GM12878 (cell line): Measurements from ENCODE around the gene ANO3. TPM values are rescaled to one million over a fixed set of nuclear protein-coding genes. Genes with fewer than 3 reads are reported as not detected.

Experiments
- ATAC-seq: fragments of 200-7000 bp; cut with Tn5 transposase; 3 replicates; pipeline ENCODE4 v1.9.1; 2020; ENCODE audit warnings: mild to moderate bottlenecking, moderate library complexity
- BruUV-seq: library from RNA; stranded (reverse); fragments of 400-500 nt; replicated peaks from 2 replicates; lab custom pipeline; 2021; lab: Mats Ljungman, UMichigan
- CTCF ChIA-PET: fragments of 300-600 bp; sonication (Branson Sonifier 250); formaldehyde crosslinking; extraction: SDS; loops from one replicate; lab custom pipeline; 2021; ENCODE audit warnings: inconsistent platforms; lab: Yijun Ruan, JAX
- POLR2A ChIA-PET: fragments of 350-600 bp; formaldehyde crosslinking; extraction: SDS; loops from one replicate; lab custom pipeline; 2021; ENCODE audit warnings: inconsistent platforms; lab: Charles Lee
- RAD21 ChIA-PET: fragments of 300-600 bp; sonication (Branson Sonifier 250); formaldehyde crosslinking; loops from one replicate; lab custom pipeline; 2023; ENCODE audit warnings: antibody characterized with exemption; ENCODE audit not compliant: unreplicated experiment; lab: Charles Lee
- SMC1A ChIA-PET: fragments of 300-600 bp; sonication (Branson Sonifier 250); formaldehyde crosslinking; loops from one replicate; lab custom pipeline; 2023; ENCODE audit not compliant: unreplicated experiment, uncharacterized antibody; lab: Charles Lee
- DNase-seq: peaks from one replicate; pipeline ENCODE4 v3.0.0-alpha.2; 2011; ENCODE audit warnings: low read depth, low spot score
- FAIRE-seq: peaks from 3 replicates; lab custom pipeline; 2011; peaks lifted over from hg19 to GRCh38; lab: Jason Lieb, UNC
- H2AFZ ChIP-seq: 2 replicates; pipeline ENCODE4 v1.6.0; 2011; ENCODE audit warnings: low read depth, low read length, control low read depth; ENCODE audit not compliant: control insufficient read depth
- H3K27ac ChIP-seq: 2 replicates; pipeline ENCODE4 v1.5.1; 2011; ENCODE audit warnings: control low read depth; ENCODE audit not compliant: control insufficient read depth, insufficient read depth
- H3K27me3 ChIP-seq, 2 experiments: replicated peaks in 1 of 2; 2 replicates each; pipeline versions ENCODE4 v1.6.0 to v1.6.1; 2011; ENCODE audit warnings: low read length in 1 of 2; ENCODE audit not compliant: control insufficient read depth in 2 of 2, insufficient read depth in 2 of 2
- H3K36me3 ChIP-seq, 2 experiments: 2 replicates each; pipeline ENCODE4 v1.5.1; 2011; ENCODE audit warnings: low read length in 1 of 2; ENCODE audit not compliant: control insufficient read depth in 2 of 2, insufficient read depth in 2 of 2
- H3K4me1 ChIP-seq: 2 replicates; pipeline ENCODE4 v1.6.1; 2011; ENCODE audit warnings: mild to moderate bottlenecking, low read length, moderate library complexity, mixed read lengths; ENCODE audit not compliant: control insufficient read depth, insufficient read depth
- H3K4me2 ChIP-seq: 2 replicates; pipeline ENCODE4 v1.6.0; 2011; ENCODE audit warnings: control low read depth; ENCODE audit not compliant: control insufficient read depth, insufficient read depth
- H3K4me3 ChIP-seq: fragments of 200-600 bp; sonication (generic); 2 replicates; pipeline ENCODE4 v1.5.1; 2016
- H3K79me2 ChIP-seq: 2 replicates; pipeline ENCODE4 v1.6.0; 2011; ENCODE audit warnings: low read length; ENCODE audit not compliant: control insufficient read depth, insufficient read depth
- H3K9ac ChIP-seq: 2 replicates; pipeline ENCODE4 v1.8.0; 2011; ENCODE audit warnings: low read length, control low read depth, mixed read lengths; ENCODE audit not compliant: control insufficient read depth, insufficient read depth
- H3K9me3 ChIP-seq: replicated peaks from 3 replicates; pipeline ENCODE4 v1.5.1; 2011; ENCODE audit warnings: mild to moderate bottlenecking, low read length; ENCODE audit not compliant: control insufficient read depth, insufficient read depth
- H4K20me1 ChIP-seq: 2 replicates; pipeline ENCODE4 v1.6.0; 2011; ENCODE audit not compliant: control insufficient read depth, insufficient read depth
- CREB1 ChIP-seq: IDR thresholded peaks from 2 replicates; pipeline ENCODE4 v1.6.1; 2012; ENCODE audit warnings: low read depth, mild to moderate bottlenecking, inconsistent platforms
- JUNB ChIP-seq: IDR thresholded peaks from 2 replicates; pipeline ENCODE4 v1.6.1; 2016; ENCODE audit warnings: antibody characterized with exemption, mild to moderate bottlenecking
- RELA ChIP-seq: fragments of 450-650 bp; IDR thresholded peaks from 2 replicates; pipeline ENCODE4 v1.8.0; 2014; ENCODE audit warnings: borderline replicate concordance; ENCODE audit not compliant: partially characterized antibody
- SPI1 ChIP-seq: IDR thresholded peaks from 2 replicates; pipeline ENCODE4 v1.6.1; 2011; ENCODE audit warnings: low read depth, mild to moderate bottlenecking, low read length, moderate library complexity, borderline replicate concordance; ENCODE audit not compliant: insufficient read depth
- SUPT20H ChIP-seq: IDR thresholded peaks from 2 replicates; pipeline ENCODE4 v1.6.1; 2011; ENCODE audit warnings: low read depth, mild to moderate bottlenecking, low read length, moderate library complexity, borderline replicate concordance; ENCODE audit not compliant: control insufficient read depth
- SUZ12 ChIP-seq: fragments of 200-600 bp; sonication (generic); IDR thresholded peaks from one replicate; pipeline ENCODE4 v1.6.1; 2018; ENCODE audit warnings: antibody characterized with exemption, mild to moderate bottlenecking; ENCODE audit not compliant: unreplicated experiment
- YY1 ChIP-seq: IDR thresholded peaks from 2 replicates; pipeline ENCODE4 v1.6.1; 2011; ENCODE audit warnings: low read depth, mild to moderate bottlenecking, low read length
- ZNF24 ChIP-seq: fragments of 450-650 bp; IDR thresholded peaks from 2 replicates; pipeline ENCODE4 v1.6.1; 2017; ENCODE audit warnings: antibody characterized with exemption, mild to moderate bottlenecking
- WGBS: methylation state at CpG from one replicate; pipeline ENCODE4 v1.1.6; 2016; ENCODE audit warnings: low lambda C conversion rate; ENCODE audit not compliant: insufficient replicate concordance, insufficient coverage; ENCODE audit errors: missing lambda C conversion rate; 5-methylcytosine and 5-hydroxymethylcytosine counted together
- in situ Hi-C: fragments of 300-500 bp; cut with MboI; formaldehyde crosslinking; loops from 9 replicates; pipeline ENCODE4 v1.14.3; 2018; ENCODE audit warnings: mixed read lengths
- intact Hi-C: fragments of 100-400 bp; cut with micrococcal nuclease; formaldehyde crosslinking; loops from one replicate; pipeline ENCODE4 v1.14.2; 2022; ENCODE audit not compliant: unreplicated experiment
- polyA plus RNA-seq, 11 experiments: library from polyadenylated mRNA; depleted of rRNA in 4 of 11; unstranded in 6 of 11; stranded (reverse) in 5 of 11; fragments of >200 nt; fragmentation: Nextera tagmentation in 4 of 11; fragmentation: Illumina TruSeq in 1 of 11; extraction: Ambion mirVana in 4 of 11; extraction: Trizol in 1 of 11; gene quantifications; 1 replicate in 1 of 11; 2 replicates in 10 of 11; pipeline versions ENCODE4 v1.2.1 to v1.2.3, GENCODE V29; 2011 to 2016; ENCODE audit warnings: inconsistent platforms in 2 of 11, missing spikeins in 2 of 11, low read depth in 1 of 11
- total RNA-seq, 4 experiments: library from RNA; depleted of rRNA in 3 of 4; stranded (reverse); fragments of >200 nt in 3 of 4; fragmentation: Illumina TruSeq in 1 of 4; extraction: Trizol in 1 of 4; gene quantifications; 2 replicates each; pipeline versions ENCODE4 v1.2.1 to v1.2.3, GENCODE V29; 2013 to 2021

Gene ANO3
- total and polyA plus RNA-seq, 10 of the 15 experiments (the other 5 are each of a cell fraction or from before 2014, with no cell fraction given) = 0.13 to 5.9 (median 0.44) TPM

DNA sequence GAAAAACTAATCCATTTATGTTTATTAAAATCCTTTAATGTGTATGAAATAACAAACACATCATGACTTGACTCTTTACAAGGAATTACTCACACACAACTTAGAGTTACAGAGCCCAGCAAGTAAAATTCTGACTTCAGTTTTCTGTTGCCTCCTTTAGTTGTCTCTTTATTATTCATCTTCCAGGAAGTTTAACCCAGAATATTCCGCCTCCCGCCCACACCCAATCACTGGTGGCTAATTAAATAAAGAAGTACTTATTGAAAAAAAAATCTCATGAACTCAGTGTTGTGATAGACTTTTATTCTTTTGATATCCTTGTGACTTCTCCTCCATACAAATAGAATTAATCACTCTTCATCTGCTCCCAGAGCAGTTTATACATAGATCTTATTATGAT lies 178.2 kb downstream of the ANO3 start:
- H3K27me3 ChIP-seq = no peaks in the 10 kb centered on the region; a peak in 1 of 4 replicates
- no peaks in the 10 kb centered on the region for H3K9me3 ChIP-seq
- ATAC-seq (no peak), FAIRE-seq (no peak), DNase-seq (no peak)
- no peak overlapping the region for H2AFZ ChIP-seq
- TF ChIP-seq ZNF24 (no peak), SUZ12 (no peak), JUNB (no peak), RELA (no peak), CREB1 (no peak), SUPT20H (no peak)
- H3K4me3 ChIP-seq = no peak overlapping the region
- 29% methylated on average over 2 of the region's 2 CpGs for WGBS
- intact Hi-C loops = no loop called here
- no peaks in the 10 kb centered on the region; the same call in 1 of the 2 replicates for H4K20me1 ChIP-seq
- POLR2A ChIA-PET = interaction anchor here (0.7 kb wide), 2 partner anchors 19 to 46 kb away, joined by 4 to 6 read pairs; no protein-coding TSS in a partner anchor
- in situ Hi-C loops = no loop called here
- RAD21 ChIA-PET = interaction anchor here (0.6 kb wide), 1 partner anchor 118 kb away, joined by 4 read pairs; no protein-coding TSS in a partner anchor
- CTCF ChIA-PET = interaction anchor here (1.1 to 1.3 kb wide), 3 partner anchors 16 to 18 kb away, joined by 3 read pairs; no protein-coding TSS in a partner anchor
- no TSS peak for BruUV-seq
- H3K9ac ChIP-seq = no peak overlapping the region
- SMC1A ChIA-PET = interaction anchor here (0.7 to 1.0 kb wide), 3 partner anchors 12 to 185 kb away, joined by 3 read pairs; no protein-coding TSS in a partner anchor
- no peaks in the 10 kb centered on the region for H3K4me1 ChIP-seq
- no peak overlapping the region for H3K27ac ChIP-seq
- no peaks in the 10 kb centered on the region for H3K36me3 ChIP-seq
- H3K4me2 ChIP-seq = no peak overlapping the region
- H3K79me2 ChIP-seq = no peaks in the 10 kb centered on the region

- H3K79me2 ChIP-seq = no peaks in the 10 kb centered on the region
- ChIA-PET POLR2A (no interaction called here), SMC1A (interaction anchor here (0.8 to 1.0 kb wide), 3 partner anchors 9 to 21 kb away, joined by 3 read pairs; no protein-coding TSS in a partner anchor), RAD21 (no interaction called here)
- H3K36me3 ChIP-seq = no peaks in the 10 kb centered on the region
- no peaks in the 10 kb centered on the region; a peak in 1 of 4 replicates for H3K27me3 ChIP-seq
- H3K4me3 ChIP-seq = no peak overlapping the region
- 14% methylated on average over 2 of the region's 2 CpGs for WGBS
- H4K20me1 ChIP-seq = no peaks in the 10 kb centered on the region; the same call in 1 of the 2 replicates
- no peak overlapping the region for H3K4me2 ChIP-seq
- no peak overlapping the region for H2AFZ ChIP-seq
- no peaks in the 10 kb centered on the region for H3K9me3 ChIP-seq
- H3K9ac ChIP-seq = no peak overlapping the region
- no TSS peak for BruUV-seq
- in situ Hi-C loops = no loop called here
- peak; percentile 17; the same call in 1 of the 2 replicates for TF ChIP-seq SPI1
- no peak for TF ChIP-seq YY1
- TF ChIP-seq, all 136 proteins: peak for 1
- CTCF ChIA-PET = interaction anchor here (1.2 to 1.4 kb wide), 4 partner anchors 12 to 19 kb away, joined by 3 to 4 read pairs (median 3); no protein-coding TSS in a partner anchor
- intact Hi-C loops = no loop called here
- DNase-seq = no peak
- no peak overlapping the region for H3K27ac ChIP-seq
- ATAC-seq = peak; percentile 40
- H3K4me1 ChIP-seq = no peaks in the 10 kb centered on the region
- FAIRE-seq = no peak
Observed at GRCh38 chr11:26510756-26511155, 178.8 kb downstream of the ANO3 start.
